ENCODE results near the gene DLG2.

The DLG2 gene

GRCh38 chr11:83641511-83641910 lies 1985.6 kb downstream of the DLG2 start:
- TF ChIP-seq CTCF (IDR thresholded peaks at IDR 0.05; ENCODE audit: low read depth, low read length) = no peak
- TF ChIP-seq EZH2phosphoT487 (IDR thresholded peaks at IDR 0.05; ENCODE audit: low read depth) = no peak
- Histone ChIP-seq H3K4me2 (ENCODE audit: low read length) (no peak overlapping the region), H3K4me1 (ENCODE audit: low read length) (peaks cover 10% of the 10 kb centered on the region)

GRCh38 chr11:83639995-83640758 lies 1987.0 kb downstream of the DLG2 start:
- H3K27me3 ChIP-seq (ENCODE audit: low read depth, low read length) = peaks cover 55% of the 10 kb centered on the region
- no peak for TF ChIP-seq EZH2phosphoT487 (IDR thresholded peaks at IDR 0.05; ENCODE audit: low read depth)
- no peak for TF ChIP-seq CTCF (IDR thresholded peaks at IDR 0.05; ENCODE audit: low read depth, low read length)
- H3K79me2 ChIP-seq (ENCODE audit: low read length) = no peaks in the 10 kb centered on the region
- no peak overlapping the region for H3K9ac ChIP-seq (ENCODE audit: low read length)
- H3K9me3 ChIP-seq (ENCODE audit: insufficient read depth, low read length) = no peaks in the 10 kb centered on the region
- no peak overlapping the region for H3K27ac ChIP-seq (ENCODE audit: low read length)
- no peak overlapping the region for H3K4me2 ChIP-seq (ENCODE audit: low read length)
- H3K36me3 ChIP-seq (replicated peaks; ENCODE audit: low read depth, low read length) = no peaks in the 10 kb centered on the region
- H3K4me1 ChIP-seq (ENCODE audit: low read length) = peaks cover 10% of the 10 kb centered on the region
- no peak overlapping the region for H2AFZ ChIP-seq (ENCODE audit: low read depth, low read length)
- no peak overlapping the region for H3K4me3 ChIP-seq (ENCODE audit: low read length)
- no peaks in the 10 kb centered on the region for H4K20me1 ChIP-seq (ENCODE audit: insufficient read depth, low read length)

More at GRCh38 chr11:83641511-83641910, 1985.6 kb downstream of the DLG2 start:
- no peaks in the 10 kb centered on the region for H4K20me1 ChIP-seq (ENCODE audit: insufficient read depth, low read length)
- no peak overlapping the region for H2AFZ ChIP-seq (ENCODE audit: low read depth, low read length)
- no peaks in the 10 kb centered on the region for H3K9me3 ChIP-seq (ENCODE audit: insufficient read depth, low read length)
- H3K27ac ChIP-seq (ENCODE audit: low read length) = no peak overlapping the region
- H3K9ac ChIP-seq (ENCODE audit: low read length) = no peak overlapping the region
- no peaks in the 10 kb centered on the region for H3K36me3 ChIP-seq (replicated peaks; ENCODE audit: low read depth, low read length)
- peaks cover 64% of the 10 kb centered on the region for H3K27me3 ChIP-seq (ENCODE audit: low read depth, low read length)
- no peaks in the 10 kb centered on the region for H3K79me2 ChIP-seq (ENCODE audit: low read length)
- no peak overlapping the region for H3K4me3 ChIP-seq (ENCODE audit: low read length)

- Histone ChIP-seq H3K4me1 (ENCODE audit: low read length) (no peaks in the 10 kb centered on the region), H2AFZ (ENCODE audit: low read depth, low read length) (no peak overlapping the region), H4K20me1 (ENCODE audit: insufficient read depth, low read length) (no peaks in the 10 kb centered on the region), H3K79me2 (ENCODE audit: low read length) (no peaks in the 10 kb centered on the region), H3K27me3 (ENCODE audit: low read depth, low read length) (peaks cover 28% of the 10 kb centered on the region; the same call in 1 of the 2 replicates), H3K27ac (ENCODE audit: low read length) (no peak overlapping the region), H3K4me2 (ENCODE audit: low read length) (no peak overlapping the region), H3K9me3 (ENCODE audit: insufficient read depth, low read length) (no peaks in the 10 kb centered on the region), H3K4me3 (ENCODE audit: low read length) (no peak overlapping the region), H3K36me3 (replicated peaks; ENCODE audit: low read depth, low read length) (no peaks in the 10 kb centered on the region), H3K9ac (ENCODE audit: low read length) (no peak overlapping the region)
- TF ChIP-seq EZH2phosphoT487 (IDR thresholded peaks at IDR 0.05; ENCODE audit: low read depth) (no peak), CTCF (IDR thresholded peaks at IDR 0.05; ENCODE audit: low read depth, low read length) (no peak)
Measured at GRCh38 chr11:83635166-83635565, 1992.0 kb downstream of the DLG2 start.

GRCh38 chr11:83630211-83630610 lies 1996.9 kb downstream of the DLG2 start:
- Histone ChIP-seq H3K4me1 (ENCODE audit: low read length) (no peaks in the 10 kb centered on the region), H3K9me3 (ENCODE audit: insufficient read depth, low read length) (no peaks in the 10 kb centered on the region), H3K27ac (ENCODE audit: low read length) (no peak overlapping the region), H3K9ac (ENCODE audit: low read length) (no peak overlapping the region), H3K4me2 (ENCODE audit: low read length) (no peak overlapping the region), H4K20me1 (ENCODE audit: insufficient read depth, low read length) (no peaks in the 10 kb centered on the region), H3K4me3 (ENCODE audit: low read length) (no peak overlapping the region), H3K36me3 (replicated peaks; ENCODE audit: low read depth, low read length) (no peaks in the 10 kb centered on the region), H2AFZ (ENCODE audit: low read depth, low read length) (no peak overlapping the region), H3K79me2 (ENCODE audit: low read length) (no peaks in the 10 kb centered on the region), H3K27me3 (ENCODE audit: low read depth, low read length) (peaks cover 24% of the 10 kb centered on the region; the same call in 1 of the 2 replicates)
- no peak for TF ChIP-seq CTCF (IDR thresholded peaks at IDR 0.05; ENCODE audit: low read depth, low read length)
- no peak for TF ChIP-seq EZH2phosphoT487 (IDR thresholded peaks at IDR 0.05; ENCODE audit: low read depth)
